ENCODE measurements around the gene SMU1. TPM values are rescaled to one million over a fixed set of nuclear protein-coding genes. Genes with fewer than 3 reads are reported as not detected.

The SMU1 gene
- total and polyA plus RNA-seq, 2 of the 13 experiments (the other 11 are each of a cell fraction or from before 2014, with no cell fraction given) = 12.9 to 36.6 TPM

- TF ChIP-seq ARID5B (CRISPR knock-in tag; IDR thresholded peaks at IDR 0.05) = peak; percentile 43; the same call in 1 of the 2 replicates
- 0 out of 2 replicates have a peak, but pooled peaks have one; percentile 33 for TF ChIP-seq ZNF142 (CRISPR knock-in tag; IDR thresholded peaks at IDR 0.05)
- TF ChIP-seq GLI4 (CRISPR knock-in tag; IDR thresholded peaks at IDR 0.05; ENCODE audit: borderline replicate concordance) = 0 out of 2 replicates have a peak, but pooled peaks have one; percentile 51
- peak; percentile 42; the same call in 1 of the 2 replicates for TF ChIP-seq ZNF430 (CRISPR knock-in tag; IDR thresholded peaks at IDR 0.05)
- peak in 1 of 2 experiments; percentile 70; a peak in 1 of 4 replicates for TF ChIP-seq KLF16 (CRISPR knock-in tag; IDR thresholded peaks at IDR 0.05)
- no peak for TF ChIP-seq JUNB (CRISPR knock-in tag; IDR thresholded peaks at IDR 0.05; ENCODE audit: borderline replicate concordance)
- no peak for TF ChIP-seq ZSCAN12 (CRISPR knock-in tag; IDR thresholded peaks at IDR 0.05)
- TF ChIP-seq MLX (CRISPR knock-in tag; IDR thresholded peaks at IDR 0.05) = no peak
- TF ChIP-seq ZNF496 (CRISPR knock-in tag; IDR thresholded peaks at IDR 0.05; ENCODE audit: insufficient replicate concordance) = no peak
- peak; percentile 75; the same call in 1 of the 2 replicates for TF ChIP-seq ZNF788 (CRISPR knock-in tag; IDR thresholded peaks at IDR 0.05; ENCODE audit: borderline replicate concordance)
- no peak for TF ChIP-seq REST (IDR thresholded peaks at IDR 0.05; ENCODE audit: borderline replicate concordance in 1 of 2, low read depth in 1 of 2, low read length in 2 of 2)
- peak; percentile 90 for TF ChIP-seq DR1 (CRISPR knock-in tag; IDR thresholded peaks at IDR 0.05)
Observed at GRCh38 chr9:33076046-33077004, at the start of gene SMU1 (continued).
